ENCODE data around the gene TTLL6. TPM values are rescaled to one million over a fixed set of nuclear protein-coding genes. Genes with fewer than 3 reads are reported as not detected.

The TTLL6 gene
- total and polyA plus RNA-seq, 2 of the 8 experiments (the other 6 are each of a cell fraction or from before 2014, with no cell fraction given) = 2.6 to 4.3 TPM

GRCh38 chr17:48731355-48731754 lies 85.7 kb downstream of the TTLL6 start (continued):
- TF ChIP-seq BRCA1 (IDR thresholded peaks at IDR 0.05; ENCODE audit: low read depth, low read length) (no peak), SIN3A (conservative IDR thresholded peaks at IDR 0.05 in 1 of 2, IDR thresholded peaks at IDR 0.05 in 1 of 2; ENCODE audit: low read depth in 1 of 2, low read length in 2 of 2) (no peak), TAF7 (optimal IDR thresholded peaks at IDR 0.05; ENCODE audit: borderline replicate concordance, low read depth, low read length) (no peak), CBX8 (IDR thresholded peaks at IDR 0.05; ENCODE audit: borderline replicate concordance, low read depth, low read length) (no peak), FOSL1 (IDR thresholded peaks at IDR 0.05; ENCODE audit: insufficient read depth, low read depth, low read length) (no peak), RFX5 (IDR thresholded peaks at IDR 0.05; ENCODE audit: borderline replicate concordance, low read depth, low read length) (no peak), SP1 (IDR thresholded peaks at IDR 0.05; ENCODE audit: low read depth, low read length) (no peak)
